Stimulated activated memory B cell treated with anti-CD40 and anti-IgM and Interleukin-4, amounts not matched to agents 10 μg/mL and 1 μg/mL and 100 μg/mL, for 72 hours (primary cell): Measurements from ENCODE around the gene UGT1A3.

Source experiments
- ATAC-seq: fragments of 150-1000 bp; cut with Tn5 transposase; 2 replicates; pipeline ENCODE4 v1.10.0; 2021
- H3K27ac Mint-ChIP-seq: one replicate; pipeline ENCODE4 v1.8.0; 2022; ENCODE audit warnings: mild to moderate bottlenecking, mixed read lengths
- H3K27me3 Mint-ChIP-seq: one replicate; pipeline ENCODE4 v1.8.0; 2022; ENCODE audit warnings: mixed read lengths
- H3K36me3 Mint-ChIP-seq: one replicate; pipeline ENCODE4 v1.8.0; 2022; ENCODE audit warnings: mixed read lengths
- H3K4me1 Mint-ChIP-seq: one replicate; pipeline ENCODE4 v1.8.0; 2022; ENCODE audit warnings: mixed read lengths
- H3K4me3 Mint-ChIP-seq: one replicate; pipeline ENCODE4 v1.8.0; 2022; ENCODE audit warnings: mild to moderate bottlenecking, moderate library complexity, mixed read lengths
- H3K9me3 Mint-ChIP-seq: one replicate; pipeline ENCODE4 v1.8.0; 2022; ENCODE audit warnings: mixed read lengths

Gene UGT1A3

DNA sequence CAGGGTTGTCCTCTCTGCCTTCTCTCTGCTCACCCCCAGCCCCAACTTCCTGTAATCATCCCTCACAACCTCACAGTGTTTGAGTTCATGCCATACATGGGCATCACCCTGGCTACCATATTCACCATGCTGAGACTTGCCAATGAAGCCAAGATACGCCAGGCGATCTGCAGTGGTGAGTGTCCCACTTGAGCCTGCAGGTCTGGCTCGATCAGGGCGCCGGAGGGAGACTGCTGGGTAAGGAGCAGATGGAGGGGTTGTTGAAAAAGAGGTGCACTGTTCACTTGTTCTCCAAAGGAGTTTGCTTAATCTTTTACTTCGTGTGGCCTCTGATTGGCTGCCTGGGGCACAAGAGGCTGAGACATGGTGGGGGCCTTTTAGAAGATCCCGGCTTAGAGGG is 63.9 kb downstream of the UGT1A3 start:
- Mint-ChIP-seq H3K4me3 (no peak overlapping the region), H3K4me1 (no peaks in the 10 kb centered on the region), H3K27ac (no peak overlapping the region), H3K36me3 (no peaks in the 10 kb centered on the region), H3K9me3 (peaks cover 2% of the 10 kb centered on the region), H3K27me3 (peaks cover 65% of the 10 kb centered on the region)
- no peak for ATAC-seq

DNA sequence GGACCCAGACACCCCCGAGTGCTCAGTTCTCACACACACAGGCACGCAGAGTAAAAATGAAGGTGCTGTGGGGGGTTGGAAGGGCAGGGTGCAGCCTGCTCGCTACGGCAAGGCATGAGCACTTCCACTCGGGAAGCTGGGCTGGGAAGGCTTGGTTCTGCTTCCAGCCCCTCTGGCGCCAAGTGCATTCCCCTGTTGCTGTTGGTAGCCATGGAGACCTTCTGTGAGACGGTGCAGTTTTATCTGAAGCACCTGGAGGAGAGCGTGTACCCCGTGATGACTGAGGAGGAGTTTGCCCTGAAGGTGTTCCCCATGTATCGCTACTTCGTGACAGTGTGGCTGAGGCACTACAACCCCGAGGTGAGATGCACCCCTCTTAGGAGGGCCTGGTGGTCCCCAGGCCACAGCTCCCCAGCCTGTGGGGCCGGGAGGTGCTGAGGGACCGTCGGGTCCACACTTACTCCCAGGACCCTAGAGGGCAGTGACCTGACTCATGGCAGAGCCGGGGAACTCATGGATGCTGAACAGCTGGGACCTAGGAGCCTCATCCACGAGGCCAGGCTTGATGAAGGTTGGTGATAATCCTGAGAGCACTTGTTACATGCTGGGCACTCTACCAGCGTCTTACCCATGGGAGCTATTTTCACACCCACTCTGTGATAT is 64.8 kb downstream of the UGT1A3 start:
- Mint-ChIP-seq H3K4me1 (no peaks in the 10 kb centered on the region), H3K36me3 (no peaks in the 10 kb centered on the region), H3K4me3 (no peak overlapping the region), H3K27ac (no peak overlapping the region), H3K27me3 (peaks cover 71% of the 10 kb centered on the region), H3K9me3 (peaks cover 2% of the 10 kb centered on the region)
- no peak for ATAC-seq

DNA sequence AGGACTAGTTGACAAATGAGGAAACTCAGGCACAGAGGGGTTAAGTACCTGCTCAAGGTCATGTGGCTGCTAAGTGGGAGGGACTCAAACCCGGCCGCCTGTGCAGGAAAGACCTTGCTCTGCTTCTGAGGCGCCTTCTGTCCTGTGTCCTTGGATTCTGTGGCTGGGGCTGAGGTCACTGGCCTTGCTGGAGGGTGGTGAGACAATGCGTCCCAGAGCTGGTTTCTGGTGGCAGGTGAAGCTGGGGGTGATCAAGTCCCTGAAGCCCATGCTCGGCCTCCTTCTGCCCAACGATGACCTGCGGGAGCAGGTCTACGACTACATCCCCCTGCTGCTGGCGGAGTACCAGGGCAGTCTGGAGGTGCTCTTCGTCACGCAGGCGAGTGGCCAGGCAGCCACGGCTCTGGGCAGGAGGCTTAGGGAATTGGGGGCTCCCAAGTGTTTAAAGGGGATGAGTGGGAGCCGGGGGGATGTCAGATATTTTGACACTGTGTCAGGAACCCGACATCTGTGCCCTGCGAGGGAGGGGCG is 65.4 kb downstream of the UGT1A3 start:
- ATAC-seq, result no peak
- H3K27ac Mint-ChIP-seq, result no peak overlapping the region
- H3K36me3 Mint-ChIP-seq, result no peaks in the 10 kb centered on the region
- no peaks in the 10 kb centered on the region for H3K4me1 Mint-ChIP-seq
- H3K27me3 Mint-ChIP-seq, result peaks cover 68% of the 10 kb centered on the region
- peaks cover 2% of the 10 kb centered on the region for H3K9me3 Mint-ChIP-seq
- H3K4me3 Mint-ChIP-seq, result no peak overlapping the region

- no peak overlapping the region for H3K4me3 Mint-ChIP-seq
- no peak for ATAC-seq
- no peak overlapping the region for H3K27ac Mint-ChIP-seq
- H3K27me3 Mint-ChIP-seq, result peaks cover 52% of the 10 kb centered on the region
- no peaks in the 10 kb centered on the region for H3K36me3 Mint-ChIP-seq
- H3K4me1 Mint-ChIP-seq, result no peaks in the 10 kb centered on the region
- H3K9me3 Mint-ChIP-seq, result peaks cover 4% of the 10 kb centered on the region
These were observed 66.9 kb downstream of the UGT1A3 start for GRCh38 chr2:233795735-233796171.

- Mint-ChIP-seq H3K9me3 (peaks cover 4% of the 10 kb centered on the region), H3K4me1 (peaks cover 4% of the 10 kb centered on the region), H3K36me3 (no peaks in the 10 kb centered on the region), H3K27me3 (peaks cover 47% of the 10 kb centered on the region), H3K27ac (no peak overlapping the region), H3K4me3 (no peak overlapping the region)
- ATAC-seq, result no peak
These were observed 67.4 kb downstream of the UGT1A3 start for GRCh38 chr2:233796254-233796653.

- Mint-ChIP-seq H3K4me1 (peaks cover 6% of the 10 kb centered on the region), H3K9me3 (peaks cover 4% of the 10 kb centered on the region), H3K4me3 (no peak overlapping the region), H3K27ac (no peak overlapping the region), H3K27me3 (peaks cover 38% of the 10 kb centered on the region), H3K36me3 (no peaks in the 10 kb centered on the region)
- no peak for ATAC-seq
These were observed 69.7 kb downstream of the UGT1A3 start for GRCh38 chr2:233798335-233799086.

DNA sequence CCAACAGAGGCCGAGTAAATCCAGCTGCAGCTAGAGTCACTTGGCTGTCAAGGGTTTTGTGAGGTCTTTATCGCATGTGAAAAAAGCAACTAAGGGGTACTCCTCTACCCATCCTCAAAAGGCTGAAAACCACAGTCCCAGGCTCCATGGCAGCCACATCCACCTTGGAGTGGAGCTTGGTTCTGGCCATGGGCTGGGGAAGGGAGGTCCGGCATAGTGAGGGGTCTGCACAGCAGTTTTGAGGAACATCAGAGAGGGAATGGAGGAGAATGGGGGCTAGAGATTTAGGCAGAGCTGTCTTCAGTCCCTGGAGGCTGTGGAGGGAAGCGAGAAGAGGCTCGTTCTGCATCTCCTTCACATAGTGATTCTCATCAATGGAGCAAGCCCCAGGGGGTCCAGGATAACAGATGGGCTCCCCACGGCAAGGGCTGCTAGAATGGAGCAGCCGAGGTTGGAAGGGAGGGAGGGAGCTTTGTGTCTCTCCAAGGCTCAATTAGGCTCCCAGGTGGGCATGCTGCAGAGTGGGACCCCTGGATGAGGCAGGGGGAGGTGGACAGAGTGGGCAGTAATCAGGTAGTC is 70.3 kb downstream of the UGT1A3 start:
- peaks cover 38% of the 10 kb centered on the region for H3K27me3 Mint-ChIP-seq
- peaks cover 6% of the 10 kb centered on the region for H3K4me1 Mint-ChIP-seq
- no peak overlapping the region for H3K4me3 Mint-ChIP-seq
- H3K36me3 Mint-ChIP-seq, result no peaks in the 10 kb centered on the region
- peaks cover 4% of the 10 kb centered on the region for H3K9me3 Mint-ChIP-seq
- H3K27ac Mint-ChIP-seq, result no peak overlapping the region
- ATAC-seq, result no peak

- H3K36me3 Mint-ChIP-seq, result no peaks in the 10 kb centered on the region
- peaks cover 6% of the 10 kb centered on the region for H3K4me1 Mint-ChIP-seq
- H3K27me3 Mint-ChIP-seq, result peaks cover 38% of the 10 kb centered on the region
- no peak overlapping the region for H3K27ac Mint-ChIP-seq
- peaks cover 4% of the 10 kb centered on the region for H3K9me3 Mint-ChIP-seq
- no peak overlapping the region for H3K4me3 Mint-ChIP-seq
- no peak for ATAC-seq
These were observed 70.9 kb downstream of the UGT1A3 start for GRCh38 chr2:233799716-233800115.

- peaks cover 4% of the 10 kb centered on the region for H3K9me3 Mint-ChIP-seq
- no peak for ATAC-seq
- peaks cover 6% of the 10 kb centered on the region for H3K4me1 Mint-ChIP-seq
- H3K36me3 Mint-ChIP-seq, result no peaks in the 10 kb centered on the region
- no peak overlapping the region for H3K27ac Mint-ChIP-seq
- no peak overlapping the region for H3K4me3 Mint-ChIP-seq
- H3K27me3 Mint-ChIP-seq, result peaks cover 37% of the 10 kb centered on the region
These were observed 71.4 kb downstream of the UGT1A3 start for GRCh38 chr2:233800208-233800607.

GRCh38 chr2:233801357-233802131 is 72.7 kb downstream of the UGT1A3 start:
- no peak for ATAC-seq
- Mint-ChIP-seq H3K36me3 (no peaks in the 10 kb centered on the region), H3K9me3 (peaks cover 4% of the 10 kb centered on the region), H3K27me3 (peaks cover 37% of the 10 kb centered on the region), H3K4me3 (no peak overlapping the region), H3K4me1 (peaks cover 6% of the 10 kb centered on the region), H3K27ac (no peak overlapping the region)

DNA sequence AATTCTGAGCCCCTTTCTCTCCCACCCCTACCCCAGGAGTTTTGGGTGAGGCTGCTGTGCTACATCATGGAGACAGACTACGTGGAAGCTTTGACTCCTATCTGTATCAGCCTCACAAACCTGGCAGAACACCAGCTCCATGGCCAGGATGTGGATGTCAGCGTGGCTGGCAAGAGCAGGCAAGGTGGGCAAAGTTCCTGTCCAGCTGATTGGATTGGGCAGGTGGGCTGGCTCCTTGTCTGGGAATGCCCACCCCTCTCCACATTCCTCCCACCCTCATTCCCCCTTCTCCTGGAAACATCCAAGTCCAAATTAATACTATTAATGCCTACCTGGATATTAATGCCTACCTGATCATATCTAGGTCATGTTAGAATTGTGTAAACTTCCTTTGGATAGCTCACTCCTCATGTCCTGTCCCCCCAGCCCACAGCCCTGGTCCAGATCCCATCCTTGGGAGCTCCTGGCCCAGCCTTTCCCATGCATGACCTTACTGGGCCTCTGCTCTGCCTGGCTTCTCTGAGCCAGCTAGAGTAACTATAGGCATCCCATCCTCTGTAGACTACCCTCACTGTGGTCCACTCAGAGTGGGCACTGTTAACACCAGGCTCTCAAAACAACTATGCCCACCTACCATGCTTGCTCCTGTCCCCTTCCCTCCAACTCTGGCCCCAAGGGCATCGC is 73.4 kb downstream of the UGT1A3 start:
- Mint-ChIP-seq H3K4me3 (no peak overlapping the region), H3K9me3 (peaks cover 4% of the 10 kb centered on the region), H3K27me3 (peaks cover 37% of the 10 kb centered on the region), H3K27ac (no peak overlapping the region), H3K4me1 (peaks cover 6% of the 10 kb centered on the region), H3K36me3 (no peaks in the 10 kb centered on the region)
- no peak for ATAC-seq

DNA sequence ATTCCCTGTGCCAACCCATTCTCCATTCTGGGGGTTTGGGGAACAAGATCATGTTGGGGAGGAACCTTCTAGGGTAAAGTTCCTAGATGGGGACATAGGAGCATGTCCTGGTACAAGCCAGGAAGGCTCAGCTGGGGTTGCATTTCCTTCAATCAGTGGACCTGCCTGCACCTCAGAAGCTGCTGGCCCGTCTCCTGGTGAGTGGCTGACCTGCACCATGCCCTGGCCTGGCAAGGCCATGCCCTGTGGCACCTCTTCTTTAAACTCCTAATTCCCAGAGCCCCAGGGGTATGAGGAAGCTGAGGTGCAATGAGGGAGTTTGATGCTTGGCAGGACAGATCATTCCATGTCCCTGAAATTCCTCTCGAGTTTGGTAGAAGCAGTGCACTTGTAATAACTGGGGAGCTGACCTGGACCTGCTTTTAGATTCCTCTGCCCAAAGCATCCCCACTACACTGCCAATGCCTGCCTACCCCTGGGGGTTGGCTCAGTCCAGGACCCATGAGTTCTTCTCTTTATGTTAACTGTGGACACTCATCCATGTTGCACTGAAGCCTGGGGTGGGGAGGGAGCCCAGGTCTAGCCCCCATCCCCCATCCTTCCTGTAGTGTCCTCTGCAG is 74.6 kb downstream of the UGT1A3 start:
- H3K4me1 Mint-ChIP-seq, result peaks cover 6% of the 10 kb centered on the region
- H3K36me3 Mint-ChIP-seq, result no peaks in the 10 kb centered on the region
- no peak overlapping the region for H3K4me3 Mint-ChIP-seq
- H3K27me3 Mint-ChIP-seq, result peaks cover 33% of the 10 kb centered on the region
- H3K27ac Mint-ChIP-seq, result no peak overlapping the region
- peaks cover 4% of the 10 kb centered on the region for H3K9me3 Mint-ChIP-seq
- ATAC-seq, result no peak

- Mint-ChIP-seq H3K4me3 (no peak overlapping the region), H3K27me3 (peaks cover 34% of the 10 kb centered on the region), H3K4me1 (peaks cover 6% of the 10 kb centered on the region), H3K36me3 (no peaks in the 10 kb centered on the region), H3K9me3 (peaks cover 4% of the 10 kb centered on the region), H3K27ac (no peak overlapping the region)
- no peak for ATAC-seq
These were observed 75.2 kb downstream of the UGT1A3 start for GRCh38 chr2:233803994-233804393.

- Mint-ChIP-seq H3K9me3 (no peaks in the 10 kb centered on the region), H3K4me1 (no peaks in the 10 kb centered on the region), H3K27me3 (peaks cover 62% of the 10 kb centered on the region), H3K36me3 (no peaks in the 10 kb centered on the region), H3K4me3 (no peak overlapping the region), H3K27ac (no peak overlapping the region)
- ATAC-seq, result no peak
These were observed 78.5 kb downstream of the UGT1A3 start for GRCh38 chr2:233807215-233807865.
